GM23338 (cell line): ENCODE measurements around the gene CIC. TPM values are rescaled to one million over a fixed set of nuclear protein-coding genes. Genes with fewer than 3 reads are reported as not detected.

Experiments used
- polyA plus RNA-seq: library from polyadenylated mRNA; unstranded; fragments of >200 nt; fragmentation: Nextera tagmentation; extraction: Ambion mirVana; gene quantifications from 2 replicates; pipeline ENCODE4 v1.2.1, GENCODE V29; 2016
- total RNA-seq: library from RNA; depleted of rRNA; stranded (reverse); fragments of >200 nt; shearing (Covaris generic); gene quantifications from 2 replicates; pipeline ENCODE4 v1.2.3, GENCODE V29; 2014; rRNA removed

The CIC gene
- total and polyA plus RNA-seq, 2 experiments from 2014 or later = 13.2 to 42.0 TPM

Other genes with a start within 250 kb of the CIC start
- 34.3 and 42.5 TPM in 2 replicates for gene GRIK5, start 199.0 kb upstream of the CIC start, total RNA-seq
- 5.1 and 6.2 TPM in 2 replicates for gene GRIK5, start 199.0 kb upstream of the CIC start, polyA plus RNA-seq
- 50.8 and 61.2 TPM in 2 replicates for gene ZNF574, start 193.1 kb upstream of the CIC start, total RNA-seq
- 18.7 and 19.4 TPM in 2 replicates for gene ZNF574, start 193.1 kb upstream of the CIC start, polyA plus RNA-seq
- gene POU2F2, start 136.8 kb upstream of the CIC start, total RNA-seq = 2.3 and 2.4 TPM in 2 replicates
- 4.6 and 5.1 TPM in 2 replicates for gene POU2F2, start 136.8 kb upstream of the CIC start, polyA plus RNA-seq
- gene DEDD2, start 51.6 kb upstream of the CIC start, total RNA-seq = 59.4 and 63.0 TPM in 2 replicates
- 23.4 and 25.6 TPM in 2 replicates for gene DEDD2, start 51.6 kb upstream of the CIC start, polyA plus RNA-seq
- gene ZNF526, start 48.9 kb upstream of the CIC start, total RNA-seq = 12.7 and 13.3 TPM in 2 replicates
- 4.7 and 5.8 TPM in 2 replicates for gene ZNF526, start 48.9 kb upstream of the CIC start, polyA plus RNA-seq
- gene GSK3A, start 26.6 kb upstream of the CIC start, total RNA-seq = 40.7 and 47.0 TPM in 2 replicates
- gene GSK3A, start 26.6 kb upstream of the CIC start, polyA plus RNA-seq = 17.7 and 19.2 TPM in 2 replicates
- 49.0 and 49.4 TPM in 2 replicates for gene ERF, start 14.1 kb upstream of the CIC start, total RNA-seq
- gene ERF, start 14.1 kb upstream of the CIC start, polyA plus RNA-seq = 29.4 and 30.4 TPM in 2 replicates
- 3.6 and 8.1 TPM in 2 replicates for gene PRR19, start 32.9 kb downstream of the CIC start, total RNA-seq
- gene PRR19, start 32.9 kb downstream of the CIC start, polyA plus RNA-seq = 4.1 and 5.6 TPM in 2 replicates
- gene PAFAH1B3, start 33.4 kb downstream of the CIC start, total RNA-seq = 139 and 162 TPM in 2 replicates
- 195 and 197 TPM in 2 replicates for gene PAFAH1B3, start 33.4 kb downstream of the CIC start, polyA plus RNA-seq
- 1.3 and 5.4 TPM in 2 replicates for gene TMEM145, start 44.1 kb downstream of the CIC start, total RNA-seq
- gene TMEM145, start 44.1 kb downstream of the CIC start, polyA plus RNA-seq = 1.9 and 2.3 TPM in 2 replicates
- 32.1 and 40.5 TPM in 2 replicates for gene MEGF8, start 56.4 kb downstream of the CIC start, total RNA-seq
- gene MEGF8, start 56.4 kb downstream of the CIC start, polyA plus RNA-seq = 4.7 and 6.2 TPM in 2 replicates
- 6.7 TPM in 1 of 2 replicates, not detected in the other for gene CNFN, start 121.0 kb downstream of the CIC start, total RNA-seq
- gene CNFN, start 121.0 kb downstream of the CIC start, polyA plus RNA-seq = 54.5 and 71.5 TPM in 2 replicates
- 10.9 and 16.2 TPM in 2 replicates for gene LIPE, start 158.1 kb downstream of the CIC start, total RNA-seq
- 4.3 and 5.8 TPM in 2 replicates for gene LIPE, start 158.1 kb downstream of the CIC start, polyA plus RNA-seq
- gene CXCL17, start 173.7 kb downstream of the CIC start, total RNA-seq = not detected in 2 replicates
- gene CXCL17, start 173.7 kb downstream of the CIC start, polyA plus RNA-seq = 0.39 TPM in 1 of 2 replicates, not detected in the other